HG02840 (cell line): ENCODE data around the gene PRRC2A.

ENCODE experiments used
- ATAC-seq: cut with Tn5 transposase; IDR thresholded peaks from one replicate; pipeline ENCODE4 v1.9.1; 2021; ENCODE audit warnings: mild to moderate bottlenecking, moderate library complexity, moderate number of reproducible peaks; ENCODE audit not compliant: unreplicated experiment, low FRiP score

The PRRC2A gene

DNA sequence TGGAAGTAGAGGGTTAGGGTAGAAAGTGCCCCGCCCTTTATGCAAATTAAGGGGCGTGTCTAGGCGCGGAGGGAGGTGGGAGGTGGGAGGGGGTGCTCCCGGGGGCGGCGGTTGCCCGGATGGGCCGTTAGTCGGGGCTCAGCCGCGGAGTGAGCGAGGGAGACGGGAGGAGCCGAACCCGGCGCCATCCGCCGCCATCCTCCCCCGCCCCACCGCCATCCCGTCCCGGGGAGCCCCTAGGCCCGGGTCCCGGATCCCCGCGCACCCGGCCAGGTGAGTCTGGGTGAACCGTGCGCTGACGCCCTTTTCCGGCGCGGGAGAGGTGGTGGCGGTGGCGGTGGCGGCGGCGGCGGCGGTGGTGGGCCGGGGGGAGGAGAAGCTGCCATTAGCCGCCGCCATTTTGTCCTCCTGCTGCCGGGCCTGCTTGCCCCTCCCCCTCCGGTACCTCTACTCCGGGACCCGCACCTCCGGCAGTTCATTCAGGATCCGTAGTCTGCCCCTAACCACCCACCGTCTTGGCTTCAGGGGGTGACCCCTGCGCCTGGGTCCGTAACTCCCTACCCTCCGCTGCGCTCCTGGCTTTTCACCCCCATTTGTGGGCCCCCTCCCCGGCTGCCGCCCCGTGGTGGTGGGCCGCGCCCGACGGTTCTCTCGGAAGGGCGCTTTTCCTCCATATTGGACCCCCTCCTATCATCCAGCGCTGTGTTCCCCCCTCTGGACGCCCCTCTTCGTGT is at the start of gene PRRC2A:
TSS of gene PRRC2A (plus strand) at position 130 of the 734 bp plus-strand sequence. CDS start 2,075 bp downstream, outside the sequence.
- peak; percentile 33 for ATAC-seq

DNA sequence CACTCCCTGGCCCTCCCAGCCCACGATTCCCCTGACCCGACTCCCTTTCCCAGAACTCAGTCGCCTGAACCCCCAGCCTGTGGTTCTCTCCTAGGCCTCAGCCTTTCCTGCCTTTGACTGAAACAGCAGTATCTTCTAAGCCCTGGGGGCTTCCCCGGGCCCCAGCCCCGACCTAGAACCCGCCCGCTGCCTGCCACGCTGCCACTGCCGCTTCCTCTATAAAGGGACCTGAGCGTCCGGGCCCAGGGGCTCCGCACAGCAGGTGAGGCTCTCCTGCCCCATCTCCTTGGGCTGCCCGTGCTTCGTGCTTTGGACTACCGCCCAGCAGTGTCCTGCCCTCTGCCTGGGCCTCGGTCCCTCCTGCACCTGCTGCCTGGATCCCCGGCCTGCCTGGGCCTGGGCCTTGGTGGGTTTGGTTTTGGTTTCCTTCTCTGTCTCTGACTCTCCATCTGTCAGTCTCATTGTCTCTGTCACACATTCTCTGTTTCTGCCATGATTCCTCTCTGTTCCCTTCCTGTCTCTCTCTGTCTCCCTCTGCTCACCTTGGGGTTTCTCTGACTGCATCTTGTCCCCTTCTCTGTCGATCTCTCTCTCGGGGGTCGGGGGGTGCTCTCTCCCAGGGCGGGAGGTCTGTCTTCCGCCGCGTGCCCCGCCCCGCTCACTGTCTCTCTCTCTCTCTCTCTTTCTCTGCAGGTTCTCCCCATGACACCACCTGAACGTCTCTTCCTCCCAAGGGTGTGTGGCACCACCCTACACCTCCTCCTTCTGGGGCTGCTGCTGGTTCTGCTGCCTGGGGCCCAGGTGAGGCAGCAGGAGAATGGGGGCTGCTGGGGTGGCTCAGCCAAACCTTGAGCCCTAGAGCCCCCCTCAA is 48.2 kb upstream of the PRRC2A start, which contains the start of gene LTA:
TSS of gene LTA (plus strand) at position 249 of the 871 bp plus-strand sequence. CDS start at position 703, 454 bp downstream.
- no peak for ATAC-seq

DNA sequence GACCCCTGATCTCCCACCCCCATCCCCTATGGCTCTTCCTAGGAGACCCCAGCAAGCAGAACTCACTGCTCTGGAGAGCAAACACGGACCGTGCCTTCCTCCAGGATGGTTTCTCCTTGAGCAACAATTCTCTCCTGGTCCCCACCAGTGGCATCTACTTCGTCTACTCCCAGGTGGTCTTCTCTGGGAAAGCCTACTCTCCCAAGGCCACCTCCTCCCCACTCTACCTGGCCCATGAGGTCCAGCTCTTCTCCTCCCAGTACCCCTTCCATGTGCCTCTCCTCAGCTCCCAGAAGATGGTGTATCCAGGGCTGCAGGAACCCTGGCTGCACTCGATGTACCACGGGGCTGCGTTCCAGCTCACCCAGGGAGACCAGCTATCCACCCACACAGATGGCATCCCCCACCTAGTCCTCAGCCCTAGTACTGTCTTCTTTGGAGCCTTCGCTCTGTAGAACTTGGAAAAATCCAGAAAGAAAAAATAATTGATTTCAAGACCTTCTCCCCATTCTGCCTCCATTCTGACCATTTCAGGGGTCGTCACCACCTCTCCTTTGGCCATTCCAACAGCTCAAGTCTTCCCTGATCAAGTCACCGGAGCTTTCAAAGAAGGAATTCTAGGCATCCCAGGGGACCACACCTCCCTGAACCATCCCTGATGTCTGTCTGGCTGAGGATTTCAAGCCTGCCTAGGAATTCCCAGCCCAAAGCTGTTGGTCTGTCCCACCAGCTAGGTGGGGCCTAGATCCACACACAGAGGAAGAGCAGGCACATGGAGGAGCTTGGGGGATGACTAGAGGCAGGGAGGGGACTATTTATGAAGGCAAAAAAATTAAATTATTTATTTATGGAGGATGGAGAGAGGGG is 47.0 kb upstream of the PRRC2A start:
- ATAC-seq, result no peak

DNA sequence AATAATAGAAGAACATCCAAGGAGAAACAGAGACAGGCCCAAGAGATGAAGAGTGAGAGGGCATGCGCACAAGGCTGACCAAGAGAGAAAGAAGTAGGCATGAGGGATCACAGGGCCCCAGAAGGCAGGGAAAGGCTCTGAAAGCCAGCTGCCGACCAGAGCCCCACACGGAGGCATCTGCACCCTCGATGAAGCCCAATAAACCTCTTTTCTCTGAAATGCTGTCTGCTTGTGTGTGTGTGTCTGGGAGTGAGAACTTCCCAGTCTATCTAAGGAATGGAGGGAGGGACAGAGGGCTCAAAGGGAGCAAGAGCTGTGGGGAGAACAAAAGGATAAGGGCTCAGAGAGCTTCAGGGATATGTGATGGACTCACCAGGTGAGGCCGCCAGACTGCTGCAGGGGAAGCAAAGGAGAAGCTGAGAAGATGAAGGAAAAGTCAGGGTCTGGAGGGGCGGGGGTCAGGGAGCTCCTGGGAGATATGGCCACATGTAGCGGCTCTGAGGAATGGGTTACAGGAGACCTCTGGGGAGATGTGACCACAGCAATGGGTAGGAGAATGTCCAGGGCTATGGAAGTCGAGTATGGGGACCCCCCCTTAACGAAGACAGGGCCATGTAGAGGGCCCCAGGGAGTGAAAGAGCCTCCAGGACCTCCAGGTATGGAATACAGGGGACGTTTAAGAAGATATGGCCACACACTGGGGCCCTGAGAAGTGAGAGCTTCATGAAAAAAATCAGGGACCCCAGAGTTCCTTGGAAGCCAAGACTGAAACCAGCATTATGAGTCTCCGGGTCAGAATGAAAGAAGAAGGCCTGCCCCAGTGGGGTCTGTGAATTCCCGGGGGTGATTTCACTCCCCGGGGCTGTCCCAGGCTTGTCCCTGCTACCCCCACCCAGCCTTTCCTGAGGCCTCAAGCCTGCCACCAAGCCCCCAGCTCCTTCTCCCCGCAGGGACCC is 46.1 kb upstream of the PRRC2A start:
- ATAC-seq, result no peak

DNA sequence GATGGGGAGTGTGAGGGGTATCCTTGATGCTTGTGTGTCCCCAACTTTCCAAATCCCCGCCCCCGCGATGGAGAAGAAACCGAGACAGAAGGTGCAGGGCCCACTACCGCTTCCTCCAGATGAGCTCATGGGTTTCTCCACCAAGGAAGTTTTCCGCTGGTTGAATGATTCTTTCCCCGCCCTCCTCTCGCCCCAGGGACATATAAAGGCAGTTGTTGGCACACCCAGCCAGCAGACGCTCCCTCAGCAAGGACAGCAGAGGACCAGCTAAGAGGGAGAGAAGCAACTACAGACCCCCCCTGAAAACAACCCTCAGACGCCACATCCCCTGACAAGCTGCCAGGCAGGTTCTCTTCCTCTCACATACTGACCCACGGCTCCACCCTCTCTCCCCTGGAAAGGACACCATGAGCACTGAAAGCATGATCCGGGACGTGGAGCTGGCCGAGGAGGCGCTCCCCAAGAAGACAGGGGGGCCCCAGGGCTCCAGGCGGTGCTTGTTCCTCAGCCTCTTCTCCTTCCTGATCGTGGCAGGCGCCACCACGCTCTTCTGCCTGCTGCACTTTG is 45.1 kb upstream of the PRRC2A start, which contains the start of gene TNF:
TSS of gene TNF (plus strand) at position 231 of the 567 bp plus-strand sequence. CDS start at position 408, 177 bp downstream.
- no peak for ATAC-seq

DNA sequence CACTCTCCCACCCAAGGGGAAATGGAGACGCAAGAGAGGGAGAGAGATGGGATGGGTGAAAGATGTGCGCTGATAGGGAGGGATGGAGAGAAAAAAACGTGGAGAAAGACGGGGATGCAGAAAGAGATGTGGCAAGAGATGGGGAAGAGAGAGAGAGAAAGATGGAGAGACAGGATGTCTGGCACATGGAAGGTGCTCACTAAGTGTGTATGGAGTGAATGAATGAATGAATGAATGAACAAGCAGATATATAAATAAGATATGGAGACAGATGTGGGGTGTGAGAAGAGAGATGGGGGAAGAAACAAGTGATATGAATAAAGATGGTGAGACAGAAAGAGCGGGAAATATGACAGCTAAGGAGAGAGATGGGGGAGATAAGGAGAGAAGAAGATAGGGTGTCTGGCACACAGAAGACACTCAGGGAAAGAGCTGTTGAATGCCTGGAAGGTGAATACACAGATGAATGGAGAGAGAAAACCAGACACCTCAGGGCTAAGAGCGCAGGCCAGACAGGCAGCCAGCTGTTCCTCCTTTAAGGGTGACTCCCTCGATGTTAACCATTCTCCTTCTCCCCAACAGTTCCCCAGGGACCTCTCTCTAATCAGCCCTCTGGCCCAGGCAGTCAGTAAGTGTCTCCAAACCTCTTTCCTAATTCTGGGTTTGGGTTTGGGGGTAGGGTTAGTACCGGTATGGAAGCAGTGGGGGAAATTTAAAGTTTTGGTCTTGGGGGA is 44.4 kb upstream of the PRRC2A start:
- ATAC-seq, result no peak

DNA sequence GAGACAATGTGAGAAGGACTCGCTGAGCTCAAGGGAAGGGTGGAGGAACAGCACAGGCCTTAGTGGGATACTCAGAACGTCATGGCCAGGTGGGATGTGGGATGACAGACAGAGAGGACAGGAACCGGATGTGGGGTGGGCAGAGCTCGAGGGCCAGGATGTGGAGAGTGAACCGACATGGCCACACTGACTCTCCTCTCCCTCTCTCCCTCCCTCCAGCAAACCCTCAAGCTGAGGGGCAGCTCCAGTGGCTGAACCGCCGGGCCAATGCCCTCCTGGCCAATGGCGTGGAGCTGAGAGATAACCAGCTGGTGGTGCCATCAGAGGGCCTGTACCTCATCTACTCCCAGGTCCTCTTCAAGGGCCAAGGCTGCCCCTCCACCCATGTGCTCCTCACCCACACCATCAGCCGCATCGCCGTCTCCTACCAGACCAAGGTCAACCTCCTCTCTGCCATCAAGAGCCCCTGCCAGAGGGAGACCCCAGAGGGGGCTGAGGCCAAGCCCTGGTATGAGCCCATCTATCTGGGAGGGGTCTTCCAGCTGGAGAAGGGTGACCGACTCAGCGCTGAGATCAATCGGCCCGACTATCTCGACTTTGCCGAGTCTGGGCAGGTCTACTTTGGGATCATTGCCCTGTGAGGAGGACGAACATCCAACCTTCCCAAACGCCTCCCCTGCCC is 43.5 kb upstream of the PRRC2A start:
- no peak for ATAC-seq

DNA sequence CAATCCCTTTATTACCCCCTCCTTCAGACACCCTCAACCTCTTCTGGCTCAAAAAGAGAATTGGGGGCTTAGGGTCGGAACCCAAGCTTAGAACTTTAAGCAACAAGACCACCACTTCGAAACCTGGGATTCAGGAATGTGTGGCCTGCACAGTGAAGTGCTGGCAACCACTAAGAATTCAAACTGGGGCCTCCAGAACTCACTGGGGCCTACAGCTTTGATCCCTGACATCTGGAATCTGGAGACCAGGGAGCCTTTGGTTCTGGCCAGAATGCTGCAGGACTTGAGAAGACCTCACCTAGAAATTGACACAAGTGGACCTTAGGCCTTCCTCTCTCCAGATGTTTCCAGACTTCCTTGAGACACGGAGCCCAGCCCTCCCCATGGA is 42.9 kb upstream of the PRRC2A start:
- ATAC-seq, result no peak

DNA sequence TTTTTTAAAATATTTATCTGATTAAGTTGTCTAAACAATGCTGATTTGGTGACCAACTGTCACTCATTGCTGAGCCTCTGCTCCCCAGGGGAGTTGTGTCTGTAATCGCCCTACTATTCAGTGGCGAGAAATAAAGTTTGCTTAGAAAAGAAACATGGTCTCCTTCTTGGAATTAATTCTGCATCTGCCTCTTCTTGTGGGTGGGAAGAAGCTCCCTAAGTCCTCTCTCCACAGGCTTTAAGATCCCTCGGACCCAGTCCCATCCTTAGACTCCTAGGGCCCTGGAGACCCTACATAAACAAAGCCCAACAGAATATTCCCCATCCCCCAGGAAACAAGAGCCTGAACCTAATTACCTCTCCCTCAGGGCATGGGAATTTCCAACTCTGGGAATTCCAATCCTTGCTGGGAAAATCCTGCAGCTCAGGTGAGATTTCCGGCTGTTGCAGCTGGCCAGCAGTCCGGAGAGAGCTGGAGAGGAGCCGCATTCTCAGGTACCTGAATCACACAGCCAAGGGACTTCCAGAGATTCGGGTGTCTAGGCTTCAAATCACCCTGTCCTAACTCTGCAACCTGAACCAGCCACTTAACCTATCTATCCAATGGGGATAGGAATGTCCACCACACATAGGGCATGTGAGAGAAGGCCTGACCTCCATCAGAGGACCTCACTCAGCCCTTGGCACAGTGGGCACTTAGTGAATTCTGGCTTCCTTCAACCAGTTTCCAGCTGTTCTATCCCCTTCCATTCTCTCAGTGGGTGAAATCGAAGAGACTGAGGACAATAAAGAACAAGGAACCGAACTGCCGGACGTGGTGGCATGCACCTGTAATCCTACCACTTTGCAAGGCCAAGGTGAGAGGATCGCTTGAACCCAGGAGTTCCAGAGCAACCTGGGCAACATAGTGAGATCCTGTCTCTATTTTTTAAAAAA is 42.1 kb upstream of the PRRC2A start:
- ATAC-seq, result no peak

DNA sequence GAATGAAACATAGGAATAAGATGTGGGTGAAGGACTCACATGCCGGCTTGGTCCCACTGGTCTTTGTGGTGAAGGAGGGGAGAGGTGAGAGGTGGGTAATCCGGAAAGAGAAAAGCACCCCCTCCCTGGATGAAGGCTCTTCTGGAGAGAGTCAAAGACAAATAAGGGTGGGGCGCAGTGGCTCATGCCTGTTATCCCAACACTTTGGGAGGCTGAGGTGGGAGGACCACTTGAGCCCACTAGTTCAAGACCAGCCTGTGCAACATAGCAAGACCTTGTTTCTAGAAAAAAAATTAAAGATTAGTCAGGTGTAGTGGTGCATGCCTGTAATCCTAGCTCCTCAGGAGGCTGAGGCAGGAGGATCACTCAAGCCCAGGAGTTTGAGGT is 41.4 kb upstream of the PRRC2A start:
- no peak for ATAC-seq

DNA sequence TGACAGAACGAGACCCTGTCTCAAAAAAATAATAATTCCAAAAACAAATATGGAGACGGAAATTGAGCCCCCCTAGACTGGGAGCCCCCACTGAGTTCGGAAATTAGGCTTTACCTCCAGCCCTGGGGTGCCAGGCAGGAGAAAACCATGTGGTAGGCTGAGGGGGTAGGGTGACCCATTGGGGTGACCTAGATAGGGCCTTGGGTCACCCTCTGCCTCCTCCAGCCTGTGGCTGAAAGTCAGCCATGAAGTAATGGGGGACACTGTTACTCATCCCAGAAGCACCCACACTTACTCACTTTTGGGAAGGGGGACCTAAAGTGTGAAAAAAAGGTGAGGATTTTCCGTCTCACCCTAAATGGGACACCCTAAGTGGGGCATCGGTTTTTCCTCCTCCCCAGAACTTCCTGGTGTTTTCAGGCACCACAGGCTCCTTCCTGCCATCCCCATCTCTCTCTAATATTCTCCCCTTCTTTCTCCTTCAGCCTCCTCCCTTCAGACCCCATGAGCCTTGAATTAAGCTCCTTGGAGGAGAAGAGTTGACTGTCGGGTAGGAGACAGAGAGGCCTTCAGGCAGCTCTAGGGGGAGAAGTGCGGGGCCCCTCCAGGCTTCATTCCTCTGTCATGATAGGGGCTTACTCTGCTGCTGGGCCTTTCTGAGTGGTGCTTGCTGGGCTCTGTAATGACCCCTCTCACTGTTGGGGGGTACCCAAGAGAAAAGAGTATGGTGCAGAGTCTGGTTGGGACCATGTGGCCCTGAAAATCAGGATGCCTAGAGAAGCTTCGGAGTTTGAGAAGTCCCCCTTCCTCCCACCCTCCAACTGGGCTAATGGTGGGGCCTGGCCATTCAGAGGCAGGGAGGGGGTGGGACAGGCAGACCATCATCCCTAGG is 40.7 kb upstream of the PRRC2A start:
- no peak for ATAC-seq

DNA sequence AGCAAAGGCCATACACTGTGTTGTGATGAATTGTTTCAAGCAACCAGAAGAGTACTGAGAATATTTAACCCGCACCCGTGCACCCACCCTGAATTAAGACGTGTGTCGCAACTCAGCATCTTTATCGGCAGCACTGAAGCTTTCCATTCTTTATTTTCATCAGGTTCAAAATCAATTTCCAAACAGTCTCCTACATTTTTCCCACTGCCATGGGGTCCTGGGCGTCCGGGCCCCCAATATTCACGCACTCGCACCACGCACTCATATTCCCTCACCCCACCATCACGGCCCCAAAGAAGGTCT is 40.1 kb upstream of the PRRC2A start:
- no peak for ATAC-seq

DNA sequence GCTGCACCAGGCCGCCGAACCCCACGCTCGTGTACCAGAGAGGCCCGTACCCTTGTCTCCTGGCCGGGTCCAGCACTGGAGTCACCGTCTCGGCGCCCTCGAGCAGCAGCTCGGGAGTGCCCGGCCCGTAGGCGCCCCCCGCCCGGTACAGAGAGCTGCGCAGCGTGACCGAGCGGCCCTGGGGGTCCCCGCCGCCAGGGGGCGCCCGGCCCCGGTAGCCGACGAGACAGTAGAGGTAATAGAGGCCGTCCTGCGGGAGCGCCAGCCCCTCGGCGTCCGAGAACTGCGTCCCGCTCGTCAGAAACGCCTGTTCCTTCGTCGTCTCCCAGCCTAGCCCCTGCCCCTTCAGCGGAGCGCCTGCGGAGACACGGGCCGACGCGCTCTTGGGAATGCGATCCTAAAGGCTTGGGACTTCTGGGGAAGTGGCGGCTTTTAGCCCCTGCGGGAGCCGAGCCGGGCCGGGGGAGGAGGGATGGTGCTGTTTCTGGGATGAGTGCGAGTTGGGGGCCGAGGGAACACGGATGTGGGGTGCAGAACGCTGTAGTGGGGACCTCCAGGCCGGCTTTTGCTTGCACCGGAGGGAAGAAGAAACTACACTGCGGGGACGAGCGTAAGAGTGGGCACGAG is 39.6 kb upstream of the PRRC2A start:
- ATAC-seq, result no peak

DNA sequence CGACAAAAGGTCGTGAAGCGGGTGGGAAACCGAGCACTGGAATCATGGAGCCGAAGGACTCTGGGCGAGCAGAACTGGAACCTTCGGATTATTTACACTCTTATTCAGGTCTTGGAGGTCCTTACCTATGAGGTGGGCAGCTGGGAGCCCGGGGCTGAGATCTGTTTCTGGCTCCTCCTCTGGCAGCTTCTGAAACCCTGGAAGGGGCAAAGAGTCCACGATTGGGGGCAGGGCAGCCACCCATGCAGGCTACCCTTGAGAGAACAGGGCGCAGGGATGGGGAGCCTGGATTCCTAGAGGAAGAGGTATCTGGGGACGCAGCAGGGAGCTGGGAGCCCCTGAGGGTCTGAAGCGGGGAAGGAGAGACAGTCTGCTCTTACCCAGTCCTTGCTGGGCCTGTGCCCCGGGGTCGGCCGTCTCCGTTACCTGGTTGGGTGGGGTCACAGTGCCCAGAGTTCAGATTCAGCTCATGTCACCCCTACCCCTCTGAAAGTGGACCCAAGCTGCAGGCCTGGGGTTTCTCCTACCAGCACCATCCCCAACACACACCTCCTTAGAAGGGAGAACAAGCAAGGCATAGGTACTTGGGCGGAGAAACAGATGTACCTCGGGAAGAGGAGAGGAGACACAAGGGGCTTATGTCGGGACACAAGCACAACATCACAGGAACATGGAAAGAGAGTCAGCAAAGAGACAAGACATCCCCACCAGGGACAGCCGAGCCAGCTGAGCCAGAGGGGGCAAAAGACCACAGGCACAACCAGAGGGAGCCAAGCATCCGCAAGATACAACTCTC is 38.9 kb upstream of the PRRC2A start:
- ATAC-seq, result no peak

DNA sequence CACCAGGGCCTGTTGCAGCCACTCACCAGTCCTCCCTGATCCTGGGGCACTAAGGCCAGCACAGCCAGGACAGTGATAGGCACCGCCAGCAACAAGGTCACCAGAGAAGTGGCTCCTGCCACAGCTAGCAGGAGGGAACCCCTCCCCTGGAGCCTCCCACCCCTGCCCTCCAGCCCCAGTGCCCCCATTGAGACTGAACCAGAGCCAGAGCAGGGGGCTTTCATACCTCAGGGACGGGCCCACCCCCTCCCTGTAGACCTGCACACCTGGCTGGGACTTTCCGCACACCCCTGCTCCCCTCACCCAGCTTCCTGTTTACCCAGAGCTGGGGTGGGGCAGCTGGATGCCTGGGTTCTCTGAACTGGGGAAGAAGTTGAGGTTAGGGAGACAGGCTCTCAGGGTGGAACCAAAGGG is 38.3 kb upstream of the PRRC2A start, which contains the start of gene LTB:
TSS of gene LTB (minus strand) at position 195 of the 414 bp plus-strand sequence. CDS start at position 188, 7 bp downstream.
- ATAC-seq, result no peak
